Neural progenitor cell (in vitro differentiated cells): Measurements from ENCODE around the gene ULK3. TPM values are rescaled to one million over a fixed set of nuclear protein-coding genes. Genes with fewer than 3 reads are reported as not detected.

Source experiments
- DNase-seq: peaks from one replicate; pipeline ENCODE4 v3.0.0-alpha.2; 2016; ENCODE audit warnings: low spot score
- H2AFZ ChIP-seq: fragments of 200-600 bp; sonication (generic); replicated peaks from 2 replicates; pipeline ENCODE4 v1.6.1; 2016; ENCODE audit warnings: antibody characterized with exemption
- H3F3A ChIP-seq: fragments of 200-600 bp; sonication (generic); 2 replicates; pipeline ENCODE4 v1.6.1; 2016; ENCODE audit warnings: antibody characterized with exemption, low read depth
- H3K27ac ChIP-seq: fragments of 200-600 bp; sonication (generic); 2 replicates; pipeline ENCODE4 v1.5.1; 2016; ENCODE audit warnings: mild to moderate bottlenecking
- H3K27me3 ChIP-seq: fragments of 200-600 bp; sonication (generic); 2 replicates; pipeline ENCODE4 v1.6.1; 2016; ENCODE audit warnings: mild to moderate bottlenecking, moderate library complexity
- H3K36me3 ChIP-seq: fragments of 200-600 bp; sonication (generic); 2 replicates; pipeline ENCODE4 v1.5.1; 2016
- H3K4me1 ChIP-seq: fragments of 200-600 bp; sonication (generic); 2 replicates; pipeline ENCODE4 v1.6.1; 2016; ENCODE audit warnings: mixed run types
- H3K4me2 ChIP-seq: fragments of 200-600 bp; sonication (generic); 2 replicates; pipeline ENCODE4 v1.6.1; 2016
- H3K4me3 ChIP-seq: fragments of 200-600 bp; sonication (generic); 2 replicates; pipeline ENCODE4 v1.5.1; 2016
- H3K79me2 ChIP-seq: fragments of 200-600 bp; sonication (generic); 2 replicates; pipeline ENCODE4 v1.6.1; 2016; ENCODE audit warnings: low read depth
- H3K9ac ChIP-seq: fragments of 200-600 bp; sonication (generic); 2 replicates; pipeline ENCODE4 v1.6.1; 2016
- H3K9me3 ChIP-seq: fragments of 200-600 bp; sonication (generic); 2 replicates; pipeline ENCODE4 v1.5.1; 2016; ENCODE audit warnings: low read depth
- H4K20me1 ChIP-seq: fragments of 200-600 bp; sonication (generic); 2 replicates; pipeline ENCODE4 v1.6.1; 2016; ENCODE audit warnings: low read depth
- H3K27ac Mint-ChIP-seq: 3 replicates; pipeline ENCODE4 v1.8.0; 2021; ENCODE audit warnings: mixed read lengths
- H3K27me3 Mint-ChIP-seq: 2 replicates; pipeline ENCODE4 v1.8.0; 2022; ENCODE audit warnings: low read depth, mild to moderate bottlenecking, inconsistent platforms, moderate library complexity, mixed read lengths; ENCODE audit not compliant: insufficient read depth
- H3K36me3 Mint-ChIP-seq: 3 replicates; pipeline ENCODE4 v1.8.0; 2021; ENCODE audit warnings: mixed read lengths
- H3K4me1 Mint-ChIP-seq: 3 replicates; pipeline ENCODE4 v1.8.0; 2021; ENCODE audit warnings: mixed read lengths
- H3K4me3 Mint-ChIP-seq: 3 replicates; pipeline ENCODE4 v1.8.0; 2021; ENCODE audit warnings: mild to moderate bottlenecking, moderate library complexity, mixed read lengths
- H3K9me3 Mint-ChIP-seq: 3 replicates; pipeline ENCODE4 v1.8.0; 2020; ENCODE audit warnings: mixed read lengths
- EZH2 ChIP-seq: fragments of 200-600 bp; sonication (generic); IDR thresholded peaks from 2 replicates; pipeline ENCODE4 v1.6.1; 2017; ENCODE audit warnings: antibody characterized with exemption, mild to moderate bottlenecking, moderate library complexity
- EZH2phosphoT487 ChIP-seq: fragments of 200-600 bp; sonication (generic); IDR thresholded peaks from 2 replicates; pipeline ENCODE4 v1.6.1; 2017; ENCODE audit warnings: antibody characterized with exemption
- microRNA-seq: library from miRNA; unstranded; fragments of <30 nt; microRNA quantifications from one replicate; pipeline ENCODE4, GENCODE V29; 2016
- small RNA-seq: library from RNA; depleted of rRNA; stranded (forward); fragments of <200 nt; gene quantifications from one replicate; pipeline ENCODE3, GENCODE V24; 2015
- total RNA-seq: library from RNA; depleted of rRNA; stranded (reverse); fragments of >200 nt; gene quantifications from 2 replicates; pipeline ENCODE4 v1.2.3, GENCODE V29; 2015; ENCODE audit warnings: low replicate concordance
- TF ChIP-seq, protein P1 (sequence below): fragments of 200-600 bp; sonication (generic); IDR thresholded peaks from 2 replicates; pipeline ENCODE4 v1.5.1; 2017; ENCODE audit warnings: antibody characterized with exemption, mild to moderate bottlenecking

Gene ULK3
- total RNA-seq, 1 donor from 2014 or later, result 22.7 TPM

DNA sequence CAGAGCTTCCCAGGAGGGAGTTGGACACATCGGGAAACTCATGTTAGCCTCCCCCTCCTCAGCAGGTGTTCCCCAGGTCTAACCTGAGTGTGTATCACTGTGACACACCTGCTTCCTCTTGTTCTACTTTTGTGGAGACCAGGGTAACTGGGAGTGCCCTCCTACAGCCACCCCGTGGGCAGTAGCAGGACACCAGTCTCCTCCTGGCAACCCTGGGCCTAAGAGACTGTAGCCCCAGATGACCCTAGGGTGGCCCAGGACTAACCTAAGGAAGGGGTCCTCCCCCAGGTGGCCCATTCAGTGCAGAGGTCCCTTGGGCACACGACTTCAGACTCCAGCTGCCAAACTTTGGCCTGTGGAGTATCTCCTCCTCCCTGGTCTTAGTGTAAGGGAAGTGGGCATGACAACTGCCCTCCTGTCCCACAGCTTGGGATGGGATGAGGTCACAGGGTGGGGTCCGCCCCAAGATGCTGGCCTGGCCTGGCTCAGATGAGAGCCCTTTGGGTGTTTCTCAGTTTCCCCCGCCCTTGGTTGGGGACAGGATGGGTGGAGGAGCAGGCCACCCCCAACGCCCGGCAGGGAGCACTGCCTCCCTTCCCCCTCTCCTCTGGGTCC lies 56.3 kb downstream of the ULK3 start:
- H4K20me1 ChIP-seq, result peaks cover 91% of the 10 kb centered on the region
- H3K4me3 ChIP-seq, result no peak overlapping the region
- H3K9me3 Mint-ChIP-seq, result no peaks in the 10 kb centered on the region
- H3K27ac Mint-ChIP-seq, result no peak overlapping the region
- peaks cover 2% of the 10 kb centered on the region for H3K36me3 Mint-ChIP-seq
- no peaks in the 10 kb centered on the region for H3K36me3 ChIP-seq
- H3K4me1 Mint-ChIP-seq, result peaks cover 47% of the 10 kb centered on the region
- H3K9me3 ChIP-seq, result no peaks in the 10 kb centered on the region
- H3K27ac ChIP-seq, result no peak overlapping the region
- H3K9ac ChIP-seq, result no peak overlapping the region
- peaks cover under 1% of the 10 kb centered on the region for H3K27me3 ChIP-seq
- H3K4me3 Mint-ChIP-seq, result no peak overlapping the region
- no peaks in the 10 kb centered on the region for H3F3A ChIP-seq
- TF ChIP-seq, protein P1, sequence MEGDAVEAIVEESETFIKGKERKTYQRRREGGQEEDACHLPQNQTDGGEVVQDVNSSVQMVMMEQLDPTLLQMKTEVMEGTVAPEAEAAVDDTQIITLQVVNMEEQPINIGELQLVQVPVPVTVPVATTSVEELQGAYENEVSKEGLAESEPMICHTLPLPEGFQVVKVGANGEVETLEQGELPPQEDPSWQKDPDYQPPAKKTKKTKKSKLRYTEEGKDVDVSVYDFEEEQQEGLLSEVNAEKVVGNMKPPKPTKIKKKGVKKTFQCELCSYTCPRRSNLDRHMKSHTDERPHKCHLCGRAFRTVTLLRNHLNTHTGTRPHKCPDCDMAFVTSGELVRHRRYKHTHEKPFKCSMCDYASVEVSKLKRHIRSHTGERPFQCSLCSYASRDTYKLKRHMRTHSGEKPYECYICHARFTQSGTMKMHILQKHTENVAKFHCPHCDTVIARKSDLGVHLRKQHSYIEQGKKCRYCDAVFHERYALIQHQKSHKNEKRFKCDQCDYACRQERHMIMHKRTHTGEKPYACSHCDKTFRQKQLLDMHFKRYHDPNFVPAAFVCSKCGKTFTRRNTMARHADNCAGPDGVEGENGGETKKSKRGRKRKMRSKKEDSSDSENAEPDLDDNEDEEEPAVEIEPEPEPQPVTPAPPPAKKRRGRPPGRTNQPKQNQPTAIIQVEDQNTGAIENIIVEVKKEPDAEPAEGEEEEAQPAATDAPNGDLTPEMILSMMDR, result no peak
- TF ChIP-seq EZH2phosphoT487 (no peak), EZH2 (no peak)
- H2AFZ ChIP-seq, result no peak overlapping the region
- H3K4me1 ChIP-seq, result peaks cover 24% of the 10 kb centered on the region
- H3K4me2 ChIP-seq, result no peak overlapping the region
- no peak for DNase-seq
- H3K79me2 ChIP-seq, result peaks cover 85% of the 10 kb centered on the region
- H3K27me3 Mint-ChIP-seq, result peaks cover 3% of the 10 kb centered on the region

Small RNAs within 50 kb of the gene (microRNA-seq; reads per million reads assigned to microRNA genes)
- not detected for gene MIR4513
- gene MIR6882, result not detected

Small RNAs within 50 kb of the gene (small RNA-seq; reads per million reads assigned to genes)
- gene CPLX3, result not detected
- not detected for gene MIR4513
- not detected for gene MIR6882

Other genes starting within 250 kb of the ULK3 start
- 66.1 and 106 TPM in 2 replicates for gene CLK3, start 227.3 kb downstream of the ULK3 start, total RNA-seq
- 16.6 and 24.4 TPM in 2 replicates for gene EDC3, start 147.1 kb downstream of the ULK3 start, total RNA-seq
- 0.15 TPM in 1 of 2 replicates, not detected in the other for gene CYP1A1, start 117.6 kb downstream of the ULK3 start, total RNA-seq
- not detected in 2 replicates for gene CYP1A2, start 94.3 kb downstream of the ULK3 start, total RNA-seq
- gene CSK, start 61.1 kb downstream of the ULK3 start, total RNA-seq, result 18.3 and 25.4 TPM in 2 replicates
- not detected in 2 replicates for gene LMAN1L, start 30.3 kb downstream of the ULK3 start, total RNA-seq
- gene CPLX3, start 16.5 kb downstream of the ULK3 start, total RNA-seq, result not detected in 2 replicates
- 19.4 and 44.5 TPM in 2 replicates for gene SCAMP2, start 30.2 kb upstream of the ULK3 start, total RNA-seq
- 77.7 and 106 TPM in 2 replicates for gene MPI, start 46.9 kb upstream of the ULK3 start, total RNA-seq
- gene FAM219B, start 63.7 kb upstream of the ULK3 start, total RNA-seq, result 120 and 124 TPM in 2 replicates
- 144 and 200 TPM in 2 replicates for gene COX5A, start 94.9 kb upstream of the ULK3 start, total RNA-seq
- gene RPP25, start 113.6 kb upstream of the ULK3 start, total RNA-seq, result 2.5 and 7.2 TPM in 2 replicates
- 16.4 and 24.9 TPM in 2 replicates for gene SCAMP5, start 152.4 kb upstream of the ULK3 start, total RNA-seq
- 15.8 and 38.6 TPM in 2 replicates for gene PPCDC, start 180.4 kb upstream of the ULK3 start, total RNA-seq